Epithelial cell of proximal tubule (primary cell): ENCODE measurements around the gene RGS11. TPM values are rescaled to one million over a fixed set of nuclear protein-coding genes. Genes with fewer than 3 reads are reported as not detected.

ENCODE experiments used
- DNase-seq: peaks from one replicate; pipeline ENCODE4 v3.0.0-alpha.2; 2011; ENCODE audit warnings: low read depth
- H3K4me3 ChIP-seq: 2 replicates; pipeline ENCODE4 v1.5.1; 2011; ENCODE audit warnings: low read depth, mild to moderate bottlenecking, low read length
- CTCF ChIP-seq: conservative IDR thresholded peaks from 2 replicates; pipeline ENCODE4 v1.5.1; 2012; ENCODE audit warnings: low read depth, mild to moderate bottlenecking, low read length
- total RNA-seq: library from RNA; depleted of rRNA; stranded (reverse); fragments of >200 nt; gene quantifications from 2 replicates; pipeline ENCODE4 v1.2.3, GENCODE V29; 2015

The RGS11 gene
- total RNA-seq, 1 donor from 2014 or later: 1.0 TPM

- TF ChIP-seq CTCF: no peak
- H3K4me3 ChIP-seq: no peak overlapping the region
- no peak for DNase-seq
Observed at GRCh38 chr16:284204-285120, 8.7 kb upstream of the RGS11 start.

GRCh38 chr16:283033-283805 is 7.5 kb upstream of the RGS11 start, which contains the start of gene PDIA2:
TSS of gene PDIA2 (plus strand) at chr16:283164. CDS start at chr16:283170, 6 bp downstream.
- TF ChIP-seq CTCF: no peak
- no peak for DNase-seq
- no peak within 1 kb of the TSS for H3K4me3 ChIP-seq

GRCh38 chr16:282491-282890 is 6.7 kb upstream of the RGS11 start:
- TF ChIP-seq CTCF: no peak
- no peak overlapping the region for H3K4me3 ChIP-seq
- no peak for DNase-seq

GRCh38 chr16:281660-282255 is 6.0 kb upstream of the RGS11 start:
- TF ChIP-seq CTCF: no peak

GRCh38 chr16:280991-281659 is 5.4 kb upstream of the RGS11 start:
- no peak for TF ChIP-seq CTCF
- H3K4me3 ChIP-seq: no peak overlapping the region
- DNase-seq: no peak

More at GRCh38 chr16:281660-282255, 6.0 kb upstream of the RGS11 start:
- H3K4me3 ChIP-seq: no peak overlapping the region
- no peak for DNase-seq

- H3K4me3 ChIP-seq: no peak within 1 kb of the TSS
- TF ChIP-seq CTCF: no peak
- no peak for DNase-seq
Observed at GRCh38 chr16:280552-280951, 4.8 kb upstream of the RGS11 start, which contains the start of gene ARHGDIG. TSS of gene ARHGDIG (plus strand) at chr16:280591. CDS start at chr16:280681, 90 bp downstream.
